A204.1 (cell line): ENCODE measurements around the gene KRIT1.
"Not testable (repeated sequence)": the region's sequence is repeated elsewhere in the genome, so short reads cannot be mapped to it uniquely, and the experiment has no call there.

Source experiments
- FAIRE-seq: peaks from 2 replicates; lab custom pipeline; 2012; peaks lifted over from hg19 to GRCh38; lab: Jason Lieb, UNC

The KRIT1 gene

GRCh38 chr7:92246360-92247101 is 817 bp upstream of the KRIT1 start:
- no peak for FAIRE-seq

- FAIRE-seq: no peak
Measured at GRCh38 chr7:92244808-92245486, 767 bp downstream of the KRIT1 start.

- FAIRE-seq: no peak
Measured at GRCh38 chr7:92242972-92243371, 2.7 kb downstream of the KRIT1 start.

- no peak for FAIRE-seq
Measured at GRCh38 chr7:92230547-92230946, 15.2 kb downstream of the KRIT1 start.

GRCh38 chr7:92228742-92229141 is 17.0 kb downstream of the KRIT1 start:
- FAIRE-seq: no peak

GRCh38 chr7:92228100-92228499 is 17.6 kb downstream of the KRIT1 start:
- FAIRE-seq: no peak

GRCh38 chr7:92226981-92227380 is 18.7 kb downstream of the KRIT1 start:
- FAIRE-seq: no peak

- FAIRE-seq: no peak
Measured at GRCh38 chr7:92221766-92222165, 23.9 kb downstream of the KRIT1 start.

- FAIRE-seq: peak; percentile 35
Measured at GRCh38 chr7:92206672-92207071, 39.0 kb downstream of the KRIT1 start.

GRCh38 chr7:92205987-92206386 is 39.7 kb downstream of the KRIT1 start:
- FAIRE-seq: no peak

GRCh38 chr7:92200791-92201190 is 44.9 kb downstream of the KRIT1 start:
- FAIRE-seq: peak; percentile 54

- no peak for FAIRE-seq
Measured at GRCh38 chr7:92192326-92192725, 53.4 kb downstream of the KRIT1 start.

GRCh38 chr7:92189246-92189645 is 56.5 kb downstream of the KRIT1 start:
- FAIRE-seq: not testable (repeated sequence)

GRCh38 chr7:92184294-92184693 is 61.4 kb downstream of the KRIT1 start:
- not testable (repeated sequence) for FAIRE-seq

GRCh38 chr7:92178928-92179924 is 66.5 kb downstream of the KRIT1 start, which contains the start of gene LRRD1:
TSS of gene LRRD1 (minus strand) at chr7:92179142. CDS start at chr7:92165202, 13,940 bp downstream.
- FAIRE-seq: no peak

- FAIRE-seq: no peak
Measured at GRCh38 chr7:92177362-92177761, 68.4 kb downstream of the KRIT1 start.

- FAIRE-seq: not testable (repeated sequence)
Measured at GRCh38 chr7:92169529-92169928, 76.2 kb downstream of the KRIT1 start.

GRCh38 chr7:92161271-92161670 is 84.4 kb downstream of the KRIT1 start:
- no peak for FAIRE-seq

- peak; percentile 14 for FAIRE-seq
Measured at GRCh38 chr7:92158660-92159575, 86.8 kb downstream of the KRIT1 start.

- no peak for FAIRE-seq
Measured at GRCh38 chr7:92156990-92157389, 88.7 kb downstream of the KRIT1 start.

- no peak for FAIRE-seq
Measured at GRCh38 chr7:92155108-92155739, 90.5 kb downstream of the KRIT1 start.
